DMS153 (cell line): ENCODE data around the gene STK35.
A peak's percentile ranks its signal among the peaks of the same experiment; 100 is the strongest.

Source experiments
- DNase-seq: peaks from one replicate; lab custom pipeline; 2025; lab: John Stamatoyannopoulos, UW

Gene STK35

DNA sequence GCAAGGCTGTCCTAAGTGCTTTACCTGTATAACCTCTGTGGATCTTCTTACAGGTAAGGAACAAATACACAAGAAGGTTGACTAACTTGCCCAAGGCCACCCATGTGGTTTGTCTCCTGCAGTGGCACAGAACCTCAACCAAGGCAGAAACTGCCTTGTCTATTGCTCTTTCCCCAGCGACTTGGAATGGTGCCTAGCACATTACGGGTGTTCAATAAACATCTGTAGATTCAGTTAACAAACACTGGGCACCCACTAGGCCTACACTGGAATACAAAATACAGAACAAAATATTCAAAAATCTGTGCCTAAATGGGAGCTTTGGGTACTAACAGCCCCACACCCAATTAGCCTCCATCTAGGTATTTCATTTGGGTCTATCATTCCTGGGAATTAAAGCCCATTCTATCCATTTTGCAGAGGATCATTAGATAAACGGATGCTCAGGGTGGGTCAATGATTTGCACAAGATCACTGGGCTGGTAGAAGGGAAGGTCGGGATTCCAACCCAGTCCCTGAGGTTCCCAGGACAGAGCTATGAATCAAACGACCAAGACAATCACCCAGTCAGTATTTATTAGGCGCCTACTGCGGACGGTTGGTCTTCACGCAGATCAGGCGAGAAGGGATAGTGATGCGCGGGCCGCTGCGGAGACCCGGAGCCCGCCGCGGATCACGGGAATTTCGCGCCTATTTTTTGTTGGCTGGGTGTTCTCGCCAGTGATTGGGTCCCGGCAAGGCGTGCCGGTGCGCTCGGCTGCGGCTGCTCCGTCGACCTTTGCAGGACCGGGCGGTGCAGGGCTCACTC is at the start of gene STK35:
TSS of gene STK35 (plus strand) at position 771 of the 808 bp plus-strand sequence. CDS start 55 bp downstream, outside the sequence.
- DNase-seq, result peak; percentile 53

DNA sequence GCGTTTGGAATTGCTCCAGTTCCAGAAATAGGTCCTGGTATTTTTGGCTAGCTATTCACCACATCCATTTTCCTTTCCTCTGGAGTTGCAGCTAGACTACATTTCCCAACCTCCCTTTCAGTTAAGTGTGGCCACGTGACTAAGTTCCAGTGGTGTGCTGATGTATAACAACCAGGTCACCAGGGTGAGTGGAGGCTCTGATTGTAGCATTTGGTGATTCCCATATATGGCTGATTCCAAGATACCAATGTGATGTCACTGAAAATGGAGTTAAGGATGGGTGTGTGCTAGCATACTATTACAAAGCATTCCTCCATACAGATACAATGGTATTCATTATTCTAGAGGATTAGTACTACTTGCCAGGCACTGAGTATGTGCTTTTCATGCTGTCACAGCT is 49.7 kb upstream of the STK35 start:
- DNase-seq, result no peak

DNA sequence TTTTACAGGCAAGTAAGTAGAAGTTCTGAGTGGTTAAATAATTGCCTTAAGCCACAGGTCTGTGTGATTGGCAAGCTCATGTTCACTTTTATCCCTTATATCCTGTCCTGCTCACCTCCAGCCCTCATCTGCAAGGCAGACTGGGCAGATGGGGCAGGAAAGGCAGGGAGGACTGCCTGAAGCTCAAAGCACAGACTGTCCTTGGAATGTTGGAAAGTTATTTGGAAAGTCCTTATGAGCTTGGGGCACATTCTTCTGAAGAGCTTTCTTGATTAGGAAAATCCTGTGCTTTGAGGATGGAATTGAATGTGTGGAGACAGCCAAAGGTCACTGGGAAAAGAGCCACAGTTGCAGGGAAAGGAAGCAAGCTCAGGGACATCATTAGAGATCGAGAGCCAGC is 48.9 kb upstream of the STK35 start:
- DNase-seq, result no peak

DNA sequence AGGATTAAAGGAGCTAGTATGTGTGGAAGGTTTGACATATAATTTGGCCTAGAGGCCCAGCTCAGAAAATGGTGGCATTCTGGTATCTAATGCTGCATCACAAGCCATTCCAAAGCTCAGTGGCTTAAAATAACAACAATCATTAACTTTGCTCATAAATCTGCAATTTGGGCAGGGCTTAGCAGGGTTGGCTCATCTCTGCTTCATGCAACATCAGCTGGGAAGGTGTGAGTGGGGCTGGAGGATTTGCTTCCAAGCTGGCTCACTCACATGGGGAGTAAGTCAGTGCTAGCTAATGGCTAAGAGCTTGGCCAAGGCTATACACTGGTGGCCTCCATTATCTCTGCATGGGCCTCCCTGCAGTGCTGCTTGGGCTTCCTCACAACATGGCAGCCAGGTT is 48.0 kb upstream of the STK35 start:
- no peak for DNase-seq

DNA sequence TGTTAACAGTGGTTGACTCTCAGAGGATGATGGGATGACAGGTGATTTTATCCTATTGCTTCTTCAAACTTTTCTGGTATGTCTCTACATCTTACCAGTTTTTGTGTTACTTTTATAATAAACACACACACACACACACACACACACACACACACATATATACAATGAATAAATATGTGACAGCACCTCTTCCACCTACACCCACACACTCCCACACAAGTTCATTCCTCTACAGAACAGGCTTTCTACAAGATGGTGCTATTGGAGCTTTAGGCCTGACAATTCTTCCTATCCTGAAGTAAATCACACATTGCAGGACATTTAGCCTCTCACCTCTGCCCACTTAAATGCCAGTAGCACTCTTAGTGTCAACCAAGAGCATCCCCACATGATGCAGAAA is 46.7 kb upstream of the STK35 start:
- DNase-seq, result no peak

DNA sequence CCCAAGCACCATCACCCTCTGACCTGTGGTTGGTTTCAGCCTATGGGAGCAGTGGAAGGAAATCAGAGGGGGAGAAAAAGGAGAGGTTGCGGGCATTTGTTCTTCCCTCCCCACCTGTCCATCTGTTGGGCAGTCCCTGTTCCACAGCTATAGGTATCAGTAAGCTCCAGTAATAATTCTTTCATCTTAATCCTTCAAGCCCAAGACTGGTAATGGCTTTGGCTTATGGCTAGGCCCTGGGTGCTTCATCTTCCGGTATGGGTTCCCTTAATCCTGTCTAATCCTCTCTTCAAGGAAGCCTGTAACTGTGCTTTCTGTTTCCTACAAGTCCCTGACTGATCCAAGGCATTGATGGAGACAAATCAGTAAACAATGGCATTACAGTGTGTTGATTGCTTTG is 42.2 kb upstream of the STK35 start:
- DNase-seq, result no peak

DNA sequence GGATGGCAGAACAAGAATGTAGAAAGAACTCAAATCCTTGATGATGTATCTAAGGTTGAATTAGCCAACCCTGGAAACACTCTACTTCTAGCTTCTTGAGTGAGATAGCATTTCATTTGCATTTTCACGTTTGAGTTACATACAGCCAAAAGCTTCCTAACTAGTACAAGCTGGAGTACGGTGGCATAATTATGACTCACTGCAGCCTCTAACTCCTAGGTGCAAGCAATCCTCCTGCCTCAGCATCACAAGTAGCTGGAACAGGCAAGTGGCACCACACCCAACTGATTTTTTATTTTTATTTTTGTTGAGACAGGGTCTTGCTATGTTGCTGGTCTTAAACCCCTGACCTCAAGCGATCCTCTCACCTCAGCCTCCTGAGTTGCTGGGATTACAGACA is 36.5 kb upstream of the STK35 start:
- DNase-seq, result no peak

DNA sequence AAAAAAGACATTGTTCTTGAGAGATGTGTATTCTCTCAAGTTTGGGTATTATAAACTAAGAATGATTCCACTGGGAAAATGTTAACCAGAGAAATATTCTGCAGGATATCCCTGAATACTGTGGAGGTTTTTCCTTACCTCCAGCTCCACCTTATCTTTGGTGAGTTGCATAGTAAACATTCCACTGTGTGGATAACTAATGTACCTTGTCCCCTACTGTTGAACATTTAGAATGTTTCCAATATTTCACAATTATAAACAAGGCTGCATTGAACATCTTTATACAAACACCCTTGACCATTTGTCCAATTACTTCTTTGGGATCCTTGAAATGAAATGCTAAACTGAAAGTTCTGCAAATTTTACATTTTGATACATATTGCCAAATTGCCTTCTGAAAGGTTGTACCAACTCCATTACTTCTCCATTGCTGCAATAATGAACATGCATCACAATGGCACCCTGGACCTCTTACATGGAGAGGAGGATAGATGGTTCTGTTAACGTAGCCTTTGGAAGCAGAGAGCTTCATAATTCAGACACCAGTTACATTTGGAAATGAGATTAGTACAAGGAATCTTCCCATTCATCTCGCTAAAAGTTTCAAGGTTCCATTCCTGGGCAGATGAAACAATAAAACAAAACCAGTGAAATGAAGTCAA is 35.0 kb upstream of the STK35 start:
- DNase-seq, result no peak

DNA sequence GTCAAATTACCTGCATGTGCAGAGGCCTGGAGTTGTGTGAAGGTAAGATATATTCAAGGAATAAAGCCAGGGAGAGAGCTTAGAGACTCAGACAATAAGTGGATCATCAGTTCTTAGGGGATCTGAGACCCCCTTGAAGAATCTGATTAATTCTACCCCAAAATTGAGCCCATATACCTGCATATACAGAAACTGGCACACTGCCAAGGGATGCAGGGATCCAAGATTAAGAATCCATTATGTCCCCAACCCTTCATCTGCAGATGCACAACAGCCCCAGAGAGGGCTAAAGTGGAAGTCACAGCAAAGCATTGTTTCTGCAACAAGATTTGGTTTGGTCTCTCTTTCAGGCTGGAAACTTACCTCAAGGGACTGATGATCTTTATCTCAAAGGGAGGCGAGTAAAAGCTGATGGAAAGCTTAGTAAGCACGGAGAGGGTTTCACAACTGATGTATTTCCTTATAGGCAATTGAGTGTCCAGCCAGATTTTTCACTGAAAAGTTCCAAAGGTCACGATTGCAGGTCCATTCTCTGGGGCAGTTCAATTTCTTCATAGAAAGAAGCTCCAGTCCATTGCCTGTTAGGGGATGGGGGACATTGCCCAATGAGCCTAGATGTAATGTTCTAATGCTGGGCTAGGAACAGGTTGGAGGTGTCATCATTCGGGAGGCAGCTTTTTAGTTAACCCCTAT is 20.9 kb upstream of the STK35 start:
- DNase-seq, result no peak

DNA sequence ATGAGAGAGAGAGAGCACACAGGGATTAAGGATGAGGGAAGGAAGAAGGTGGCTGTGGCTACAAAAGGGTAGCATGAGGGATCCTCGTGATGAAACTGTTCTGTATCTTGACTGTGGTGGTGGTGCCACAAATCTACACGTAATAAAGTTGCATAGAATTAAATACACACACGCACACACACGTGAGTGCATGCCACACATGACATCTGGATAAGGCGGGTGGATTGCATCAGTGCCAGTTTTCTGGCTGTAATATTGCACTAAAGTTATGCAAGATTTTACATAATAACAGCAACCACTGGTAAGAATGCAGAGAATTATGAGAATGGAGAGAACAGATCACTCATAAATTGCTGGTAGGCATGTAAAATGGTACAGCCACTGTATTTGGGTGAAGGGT is 16.9 kb upstream of the STK35 start:
- DNase-seq, result no peak

DNA sequence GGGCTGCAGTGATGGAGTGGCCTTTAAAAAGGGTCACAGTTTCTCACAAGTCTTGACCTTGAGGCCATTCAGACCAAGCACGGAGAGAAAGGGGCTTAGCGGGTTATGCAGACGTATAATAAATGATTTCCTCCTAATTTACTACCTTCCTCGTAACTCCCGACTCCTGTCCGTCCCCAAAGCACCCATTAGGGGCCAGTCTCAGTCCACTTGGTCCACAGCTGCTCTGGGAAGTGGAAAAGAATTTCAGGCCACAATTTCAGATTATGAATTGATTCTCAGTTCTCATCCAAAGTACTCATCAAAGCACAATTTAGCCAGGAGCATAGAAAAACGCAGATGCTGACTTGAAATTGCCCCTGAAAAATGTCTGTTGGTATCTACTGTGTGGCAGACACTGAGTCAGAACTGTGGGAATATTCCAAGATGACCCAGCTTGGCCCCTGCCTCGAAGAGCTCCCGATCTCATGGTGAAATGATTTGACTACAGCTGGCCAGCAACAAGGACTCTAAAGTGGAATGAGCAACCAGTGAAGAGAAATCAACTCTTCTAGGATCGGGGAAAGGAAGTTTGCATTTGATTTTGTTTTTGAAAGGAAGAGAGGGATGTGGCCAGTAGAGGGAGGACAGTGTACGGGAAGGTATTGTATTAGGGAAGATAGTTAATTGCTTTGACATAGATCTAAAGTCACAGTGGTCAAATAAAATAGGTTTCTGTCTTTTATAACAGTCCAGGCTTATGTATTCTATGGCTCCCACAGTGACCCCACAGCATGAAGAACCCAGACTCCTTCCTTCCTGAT is 15.2 kb upstream of the STK35 start:
- DNase-seq, result no peak

DNA sequence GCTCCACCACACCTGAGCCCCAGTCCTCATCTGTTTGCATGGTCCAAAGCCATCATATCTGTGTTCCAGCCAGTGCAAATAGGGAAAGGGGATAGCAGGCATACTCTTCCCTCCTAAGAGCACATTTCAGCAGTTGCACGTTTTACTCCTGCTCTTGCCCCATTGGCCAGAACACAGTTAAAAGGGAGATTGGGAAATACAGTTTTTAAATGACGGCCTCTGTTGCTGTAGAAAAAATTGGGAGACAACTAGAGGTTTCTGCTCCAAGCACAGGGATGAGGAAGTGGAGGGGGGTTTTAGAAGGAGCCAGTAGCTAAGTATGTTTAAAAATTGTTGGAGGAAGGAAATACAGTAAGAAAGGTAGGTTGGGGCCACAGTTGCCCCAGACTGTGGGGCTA is 14.6 kb upstream of the STK35 start:
- DNase-seq, result no peak

DNA sequence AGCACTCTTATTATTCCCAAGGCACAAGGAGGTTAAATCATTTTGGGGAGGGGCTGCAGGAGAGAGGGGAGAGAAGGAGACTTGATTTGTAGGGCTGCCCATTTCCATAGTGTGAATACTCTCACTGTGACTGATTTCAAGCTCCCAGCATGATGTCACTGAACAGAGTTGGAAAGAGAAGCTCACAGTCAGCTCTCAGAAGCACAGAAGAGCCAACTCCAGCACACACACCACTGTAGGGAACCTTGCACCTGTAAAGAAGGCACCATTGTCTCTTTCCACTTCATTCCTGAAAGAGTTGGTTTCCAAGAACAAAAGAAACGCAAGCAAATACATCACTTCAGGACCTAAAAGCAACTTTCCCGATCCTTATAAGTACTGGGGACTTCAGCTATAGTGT is 12.7 kb upstream of the STK35 start:
- DNase-seq, result no peak

DNA sequence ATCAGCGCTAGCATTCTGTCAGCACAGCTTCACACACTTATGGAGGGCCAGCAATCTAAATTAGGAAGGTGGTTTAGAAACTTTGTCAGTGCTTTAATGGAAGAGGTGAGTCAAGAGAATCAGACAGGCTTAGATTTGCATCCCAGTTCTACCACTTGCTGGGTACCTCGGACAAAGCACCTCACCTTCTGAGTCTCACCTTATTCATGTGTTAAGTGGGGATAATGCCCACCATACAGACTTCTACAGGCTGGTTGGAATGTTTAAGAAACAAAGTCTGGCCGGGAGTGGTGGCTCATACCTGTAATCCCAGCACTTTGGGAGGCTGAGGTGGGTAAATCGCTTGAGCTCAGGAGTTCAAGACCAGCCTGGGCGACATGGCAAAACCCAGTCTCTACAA is 12.2 kb upstream of the STK35 start:
- no peak for DNase-seq

DNA sequence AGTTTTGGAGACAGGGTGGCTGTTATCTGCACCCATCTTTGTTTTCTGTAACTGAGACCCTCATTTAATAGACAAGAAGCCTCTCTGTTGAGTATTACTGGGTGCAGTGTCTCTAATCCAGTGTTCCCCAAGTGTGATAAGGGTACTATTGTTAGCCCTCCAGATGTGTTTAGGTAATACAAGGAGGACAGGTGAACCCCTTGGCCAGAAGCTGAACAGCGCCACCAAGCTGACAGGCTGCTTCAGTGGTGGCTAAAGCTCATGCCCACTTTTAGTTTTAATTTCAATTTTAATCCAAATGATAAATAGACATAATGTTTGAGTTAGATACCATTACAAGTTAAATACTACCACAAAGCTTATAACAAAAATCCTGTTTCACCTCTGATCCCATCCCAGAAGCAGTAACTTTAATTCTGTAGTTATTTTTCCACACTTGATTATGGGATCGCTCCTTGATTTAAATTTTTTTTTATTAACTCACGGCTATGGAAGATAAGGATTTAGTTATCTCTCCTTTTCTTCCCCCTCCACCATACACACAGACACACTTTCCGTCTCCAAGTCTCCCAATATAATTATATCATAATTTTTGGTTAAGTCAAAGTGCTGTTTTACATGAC is 8.4 kb upstream of the STK35 start:
- no peak for DNase-seq

DNA sequence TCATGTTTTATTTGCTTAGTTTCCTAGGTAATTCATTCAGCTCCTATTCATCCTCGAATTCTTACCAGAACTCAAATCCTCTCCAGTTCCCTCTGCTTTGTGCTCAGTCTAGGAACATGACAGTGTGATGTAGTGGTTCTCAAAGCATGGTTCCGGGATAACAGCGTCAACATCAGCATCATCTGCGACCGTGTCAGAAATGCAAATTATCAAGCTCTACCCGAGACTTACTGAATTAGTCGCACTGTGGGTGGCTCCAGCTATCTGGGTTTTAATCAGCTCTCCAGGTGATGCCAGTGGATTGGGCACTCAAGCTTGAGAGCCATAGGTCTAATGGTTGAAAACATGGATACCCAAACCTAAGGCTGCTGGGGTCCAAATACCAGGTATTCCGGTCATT is 7.7 kb upstream of the STK35 start:
- DNase-seq, result no peak

DNA sequence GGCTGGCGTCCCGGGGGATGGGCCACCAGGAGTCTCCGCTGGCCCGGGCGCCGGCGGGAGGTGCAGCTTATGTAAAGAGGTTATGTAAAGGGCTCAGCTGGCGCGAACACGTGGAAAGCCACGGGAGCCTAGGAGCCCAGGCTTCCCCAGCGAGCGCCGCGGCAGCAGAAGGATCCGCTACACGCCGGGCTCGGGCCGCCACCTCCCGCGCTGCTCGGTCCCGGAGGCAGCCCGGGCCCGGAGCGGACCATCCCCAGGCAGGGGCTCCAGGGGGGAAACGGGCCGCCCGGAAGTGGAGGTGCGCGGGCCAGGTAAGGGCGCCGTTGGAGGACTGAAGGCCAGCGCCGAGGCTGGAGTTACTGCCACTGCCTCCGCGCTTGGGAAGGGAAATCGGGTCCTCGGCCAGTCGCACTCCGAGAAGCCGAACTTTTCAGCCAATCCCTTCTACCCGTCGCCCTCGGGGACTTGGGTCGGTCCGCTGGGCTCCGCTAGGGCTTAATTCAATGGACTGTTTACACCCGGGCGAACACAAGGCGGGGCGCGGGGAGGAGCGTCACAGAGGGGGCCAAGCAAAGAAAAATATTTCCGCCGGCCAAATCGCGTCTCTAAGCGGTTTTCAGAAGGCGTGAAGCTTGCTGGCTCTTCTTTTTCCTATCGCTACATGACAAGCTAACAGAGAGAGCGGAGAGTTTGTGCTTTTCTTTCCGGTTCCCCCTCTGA is 398 bp downstream of the STK35 start:
- DNase-seq, result peak; percentile 84

DNA sequence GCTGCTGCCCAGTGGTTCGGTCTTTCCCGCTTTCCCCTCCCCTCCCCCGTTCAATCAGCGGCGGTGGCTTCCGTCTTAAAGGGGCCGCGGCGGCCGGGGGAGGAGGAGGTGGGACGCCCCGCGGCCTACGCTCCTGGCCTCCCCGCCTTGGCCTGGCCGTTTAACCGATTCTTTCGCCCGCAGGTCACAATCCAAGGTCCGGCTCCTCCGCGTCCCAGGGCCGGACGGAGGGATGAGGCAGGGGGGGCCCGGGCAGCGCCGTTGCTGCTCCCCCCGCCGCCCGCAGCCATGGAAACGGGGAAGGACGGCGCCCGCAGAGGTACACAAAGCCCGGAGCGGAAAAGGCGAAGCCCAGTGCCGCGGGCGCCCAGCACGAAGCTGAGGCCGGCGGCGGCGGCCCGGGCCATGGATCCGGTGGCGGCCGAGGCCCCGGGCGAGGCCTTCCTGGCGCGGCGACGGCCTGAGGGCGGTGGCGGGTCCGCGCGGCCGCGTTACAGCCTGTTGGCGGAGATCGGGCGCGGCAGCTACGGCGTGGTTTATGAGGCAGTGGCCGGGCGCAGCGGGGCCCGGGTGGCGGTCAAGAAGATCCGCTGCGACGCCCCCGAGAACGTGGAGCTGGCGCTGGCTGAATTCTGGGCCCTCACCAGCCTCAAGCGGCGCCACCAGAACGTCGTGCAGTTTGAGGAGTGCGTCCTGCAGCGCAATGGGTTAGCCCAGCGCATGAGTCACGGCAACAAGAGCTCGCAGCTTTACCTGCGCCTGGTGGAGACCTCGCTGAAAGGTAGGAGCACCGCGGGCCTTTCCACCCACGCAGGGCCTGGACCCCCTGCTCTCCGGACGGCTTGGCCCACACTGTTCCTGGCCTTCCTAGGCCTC is 1.2 kb downstream of the STK35 start:
- peak; percentile 82 for DNase-seq

DNA sequence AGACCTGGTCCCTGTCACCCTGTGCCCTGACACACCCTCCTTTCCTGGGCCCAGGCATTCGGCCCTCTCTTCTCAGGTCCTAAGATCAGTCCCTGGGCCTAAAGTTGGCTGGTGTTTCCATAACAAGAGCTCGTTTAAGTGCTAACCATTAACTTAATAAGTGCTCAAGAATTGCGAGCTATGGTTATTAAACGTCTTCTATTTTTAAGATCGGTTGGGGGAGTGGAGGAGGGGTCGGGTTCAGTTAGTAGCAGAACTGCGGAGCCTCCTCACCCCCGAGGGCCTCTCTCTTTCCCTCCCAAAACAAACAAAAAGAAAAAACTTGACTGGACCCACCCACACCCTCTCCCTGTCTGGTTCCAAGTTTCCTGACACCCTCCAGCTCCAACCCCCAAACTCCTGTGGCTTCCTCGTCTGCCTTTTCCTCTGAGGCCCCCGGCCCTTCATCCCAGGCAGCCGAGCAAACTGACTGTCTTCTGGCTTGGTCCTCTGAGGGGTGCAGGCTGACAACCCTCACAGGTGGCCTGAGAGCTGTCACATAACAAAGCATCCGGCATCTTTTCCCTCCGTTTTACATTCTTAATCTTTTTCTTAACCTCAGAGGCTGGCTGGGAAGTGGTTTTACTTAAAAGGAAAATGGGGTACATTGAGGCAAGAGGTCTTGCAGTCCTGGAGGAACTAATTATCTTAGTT is 2.0 kb downstream of the STK35 start:
- DNase-seq, result no peak

DNA sequence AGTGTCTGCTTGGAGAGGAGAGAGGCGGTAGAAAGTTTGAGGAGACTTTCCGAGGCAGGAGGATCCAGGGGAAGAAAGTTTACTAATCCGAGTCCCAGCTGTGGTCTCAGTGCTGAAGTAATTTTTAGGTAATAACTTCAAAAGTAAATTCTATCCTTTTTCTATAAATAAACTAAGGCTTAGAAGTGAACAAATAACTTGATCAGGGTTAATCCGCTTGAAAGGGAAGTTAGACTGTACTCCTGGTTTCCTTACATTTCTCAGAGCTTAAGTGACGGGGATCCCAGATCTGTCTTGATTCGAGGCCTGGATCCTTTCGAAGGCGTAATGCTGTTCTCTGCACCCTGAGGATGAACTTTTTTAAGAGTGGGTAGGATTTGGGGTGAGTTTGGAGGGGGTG is 2.6 kb downstream of the STK35 start:
- DNase-seq, result no peak
